Activated CD4-positive, alpha-beta memory T cell treated with anti-CD3 and anti-CD28 coated beads for 36 hours (primary cell): Measurements from ENCODE around the gene CCNG2. TPM values are rescaled to one million over a fixed set of nuclear protein-coding genes. Genes with fewer than 3 reads are reported as not detected.
"Not testable (repeated sequence)": the region's sequence is repeated elsewhere in the genome, so short reads cannot be mapped to it uniquely, and the experiment has no call there.

Experiments
- CTCF ChIA-PET: fragments of 350-600 bp; sonication (Branson Sonifier 250); formaldehyde crosslinking; loops from one replicate; lab custom pipeline; 2021; ENCODE audit warnings: antibody characterized with exemption, inconsistent platforms; lab: Charles Lee
- POLR2A ChIA-PET: fragments of 350-600 bp; sonication (Branson Sonifier 250); formaldehyde crosslinking; loops from one replicate; lab custom pipeline; 2021; ENCODE audit warnings: antibody characterized with exemption; lab: Charles Lee
- DNase-seq: peaks from one replicate; pipeline ENCODE4 v3.0.0-alpha.2; 2020
- H3K27ac Mint-ChIP-seq: one replicate; pipeline ENCODE4 v1.8.0; 2021; ENCODE audit warnings: mixed read lengths
- H3K27me3 Mint-ChIP-seq: one replicate; pipeline ENCODE4 v1.8.0; 2021; ENCODE audit warnings: mixed read lengths
- H3K36me3 Mint-ChIP-seq: one replicate; pipeline ENCODE4 v1.8.0; 2021; ENCODE audit warnings: mixed read lengths
- H3K4me1 Mint-ChIP-seq: one replicate; pipeline ENCODE4 v1.8.0; 2021; ENCODE audit warnings: low read depth, mixed read lengths
- H3K4me3 Mint-ChIP-seq: one replicate; pipeline ENCODE4 v1.8.0; 2021; ENCODE audit warnings: mild to moderate bottlenecking, mixed read lengths
- H3K9me3 Mint-ChIP-seq: one replicate; pipeline ENCODE4 v1.8.0; 2021; ENCODE audit warnings: mixed read lengths
- intact Hi-C: fragments of 100-400 bp; cut with micrococcal nuclease; formaldehyde crosslinking; loops from one replicate; pipeline ENCODE4 v1.15.1; 2023
- total RNA-seq, 2 experiments: library from RNA; stranded (reverse); gene quantifications; one replicate each; pipeline ENCODE4 v1.2.3, GENCODE V29; 2021

CCNG2 gene
- total RNA-seq, 2 experiments from 2014 or later, result 23.9 to 25.1 TPM

DNA sequence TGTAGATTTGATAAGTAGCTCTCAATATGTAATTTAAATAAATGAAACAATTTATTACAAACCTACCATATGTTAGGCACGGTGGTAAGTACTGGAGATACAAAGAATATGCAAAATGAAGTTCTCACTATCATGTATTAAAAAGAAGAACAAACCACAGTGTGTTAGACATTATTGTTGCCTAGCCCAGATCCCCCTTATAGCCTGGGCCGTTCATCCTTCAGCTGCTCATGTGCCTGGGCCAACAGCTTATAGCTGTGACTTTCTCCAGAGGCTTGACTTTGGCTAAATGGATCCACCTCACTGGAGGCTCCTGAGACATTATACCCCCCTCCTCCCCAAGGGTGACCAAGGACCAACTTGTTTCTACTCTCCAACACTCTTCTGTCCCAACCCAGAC is 29.8 kb upstream of the CCNG2 start:
- Mint-ChIP-seq H3K4me3 (no peak overlapping the region), H3K27ac (no peak overlapping the region), H3K36me3 (no peaks in the 10 kb centered on the region), H3K9me3 (no peaks in the 10 kb centered on the region), H3K27me3 (peaks cover 1% of the 10 kb centered on the region), H3K4me1 (peaks cover 2% of the 10 kb centered on the region)
- no peak for DNase-seq
- intact Hi-C loops, result no loop called here
- CTCF ChIA-PET, result interaction anchor here (1.6 to 2.3 kb wide), 2 partner anchors 31 to 76 kb away, joined by 6 to 7 read pairs; no protein-coding TSS in a partner anchor
- POLR2A ChIA-PET, result no interaction called here

DNA sequence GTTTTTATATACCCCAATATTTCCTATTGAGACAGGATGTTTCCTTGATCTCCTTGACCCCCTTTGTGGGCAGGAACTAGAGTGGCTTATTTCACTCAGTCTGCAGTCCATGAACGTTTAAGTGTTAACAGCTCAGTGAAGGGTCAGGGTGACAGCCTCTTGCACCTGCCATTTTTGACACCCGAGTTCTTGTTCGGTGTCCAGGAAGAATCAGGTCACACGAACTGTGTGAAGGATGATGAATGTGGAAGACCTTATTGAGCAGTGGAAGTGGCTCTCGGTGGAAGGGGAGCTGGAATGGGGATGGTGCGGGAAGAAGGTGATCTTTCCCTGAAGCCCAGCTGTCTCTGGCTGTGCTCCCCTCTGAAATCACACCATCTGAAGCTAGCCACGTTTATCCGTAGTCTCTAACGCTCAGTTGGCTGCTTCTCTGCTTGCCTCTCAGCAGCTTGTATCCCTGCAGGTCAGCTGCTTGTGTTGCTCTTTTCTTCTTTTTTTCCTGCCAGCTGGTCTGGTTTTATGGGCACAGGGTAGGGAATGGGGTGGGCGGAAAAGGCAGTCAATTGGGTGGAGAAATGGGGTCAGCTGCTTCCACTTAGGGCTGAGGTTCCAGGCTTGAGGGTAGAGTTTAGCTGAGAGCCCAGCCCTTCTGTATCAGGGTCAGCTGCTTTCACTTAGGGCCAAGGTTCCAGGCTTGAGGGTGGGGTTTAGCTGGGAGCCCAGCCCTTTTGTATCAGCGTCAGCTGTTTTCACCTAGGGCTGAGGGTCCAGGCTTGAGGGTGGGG is 29.0 kb upstream of the CCNG2 start:
- ChIA-PET POLR2A (interaction anchor here (0.6 kb wide), 1 partner anchor 1052 kb away, joined by 3 read pairs; no protein-coding TSS in a partner anchor), CTCF (interaction anchor here (1.6 kb wide), 1 partner anchor 32 kb away, joined by 6 read pairs; no protein-coding TSS in a partner anchor)
- H3K36me3 Mint-ChIP-seq, result no peaks in the 10 kb centered on the region
- intact Hi-C loops, result no loop called here
- no peak for DNase-seq
- H3K27ac Mint-ChIP-seq, result no peak overlapping the region
- H3K9me3 Mint-ChIP-seq, result no peaks in the 10 kb centered on the region
- peaks cover 1% of the 10 kb centered on the region for H3K27me3 Mint-ChIP-seq
- no peak overlapping the region for H3K4me3 Mint-ChIP-seq
- peaks cover 2% of the 10 kb centered on the region for H3K4me1 Mint-ChIP-seq

DNA sequence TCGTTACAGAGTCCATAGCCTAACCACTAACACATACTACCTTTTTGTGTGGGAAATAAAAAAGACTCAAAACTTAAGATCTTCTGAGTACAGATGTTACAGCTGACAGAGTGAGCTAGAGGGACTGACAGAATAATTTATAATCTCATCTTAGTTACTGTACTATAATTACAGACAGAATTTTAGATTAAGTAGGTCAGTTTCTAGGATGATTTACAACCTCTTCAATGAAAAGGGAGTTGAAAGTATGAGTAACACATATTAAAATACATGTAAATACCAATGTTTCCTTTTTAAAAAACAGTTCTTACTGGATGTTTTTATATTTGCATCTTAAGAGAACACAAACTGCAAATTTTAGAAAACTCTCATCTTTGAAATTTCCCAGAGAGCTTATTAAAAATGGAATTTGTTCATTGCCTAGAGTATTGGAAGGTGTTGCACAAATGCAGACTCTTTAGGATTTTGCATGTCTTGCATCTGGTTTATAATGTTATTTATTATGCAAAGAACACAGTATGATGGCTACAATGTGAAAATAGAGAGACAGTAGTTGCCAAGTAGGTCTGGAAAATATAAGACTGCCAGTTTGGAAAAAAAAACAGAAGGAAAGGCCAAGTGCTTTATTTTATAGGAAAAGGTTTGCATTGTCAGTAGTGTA is 24.2 kb upstream of the CCNG2 start:
- no peak for DNase-seq
- Mint-ChIP-seq H3K27me3 (peaks cover 3% of the 10 kb centered on the region), H3K9me3 (no peaks in the 10 kb centered on the region), H3K4me1 (no peaks in the 10 kb centered on the region), H3K36me3 (no peaks in the 10 kb centered on the region), H3K27ac (no peak overlapping the region), H3K4me3 (no peak overlapping the region)
- CTCF ChIA-PET, result interaction anchor here (0.9 to 1.7 kb wide), 3 partner anchors 37 to 70 kb away, joined by 4 to 7 read pairs (median 6); no protein-coding TSS in a partner anchor
- POLR2A ChIA-PET, result no interaction called here
- intact Hi-C loops, result no loop called here

DNA sequence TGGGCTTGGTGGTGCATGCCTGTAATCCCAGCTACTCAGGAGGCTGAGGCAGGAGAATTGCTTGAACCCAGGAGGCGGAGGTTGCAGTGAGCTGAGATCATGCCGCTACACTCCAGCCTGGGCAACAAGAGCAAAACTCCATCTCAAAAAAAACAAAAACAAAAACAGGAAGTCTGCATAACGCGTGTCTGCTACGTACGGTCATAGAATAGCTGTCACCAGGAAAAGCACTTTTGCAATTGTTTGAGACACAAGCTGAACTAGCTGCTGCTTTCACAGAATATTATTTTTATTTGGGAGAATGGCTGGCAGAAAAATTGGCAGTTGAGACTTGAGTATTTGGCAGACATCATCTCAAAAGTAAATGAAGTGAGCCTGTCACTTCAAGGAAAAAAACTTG is 19.6 kb upstream of the CCNG2 start:
- H3K4me1 Mint-ChIP-seq, H3K27ac Mint-ChIP-seq, H3K4me3 Mint-ChIP-seq, intact Hi-C loops, DNase-seq, H3K9me3 Mint-ChIP-seq, H3K27me3 Mint-ChIP-seq, H3K36me3 Mint-ChIP-seq, POLR2A ChIA-PET: not testable (repeated sequence)
- CTCF ChIA-PET, result interaction anchor here (1.3 kb wide), 1 partner anchor 42 kb away, joined by 6 read pairs; no protein-coding TSS in a partner anchor

DNA sequence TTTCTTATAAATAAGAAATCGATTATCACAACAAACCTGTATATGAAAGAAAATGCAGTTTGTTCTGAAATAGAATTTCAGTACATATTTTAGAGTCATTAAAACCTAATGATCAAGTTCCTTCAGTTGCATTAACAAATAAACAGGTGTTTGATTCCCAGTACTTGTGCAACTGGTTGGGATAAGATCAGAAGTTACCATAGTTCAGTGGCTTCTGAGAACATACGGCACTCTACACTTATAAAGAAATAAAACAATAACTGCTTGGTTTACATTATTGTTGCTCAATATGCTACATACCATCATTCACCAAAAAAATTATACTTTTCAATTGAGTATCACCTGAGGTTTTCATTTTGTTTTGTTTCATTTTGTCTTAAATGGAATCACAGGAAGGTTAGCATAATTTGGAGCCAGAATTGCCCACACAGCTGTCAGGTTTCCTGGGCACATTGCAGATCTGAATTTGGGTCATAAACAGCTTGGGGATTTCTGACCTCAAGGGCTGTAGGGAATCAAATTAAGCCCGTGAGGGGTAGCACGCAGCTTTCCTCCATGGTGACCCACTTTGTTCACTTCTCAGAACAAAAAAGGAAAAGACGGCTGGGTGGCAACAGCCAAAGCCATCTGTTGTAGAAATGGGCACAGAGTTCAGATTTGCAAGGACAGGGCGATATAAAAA is 14.9 kb upstream of the CCNG2 start:
- Mint-ChIP-seq H3K9me3 (no peaks in the 10 kb centered on the region), H3K4me1 (peaks cover 17% of the 10 kb centered on the region), H3K36me3 (no peaks in the 10 kb centered on the region), H3K4me3 (peak overlapping the region; percentile 40), H3K27ac (peak overlapping the region; percentile 42), H3K27me3 (no peaks in the 10 kb centered on the region)
- intact Hi-C loops, result no loop called here
- POLR2A ChIA-PET, result no interaction called here
- no peak for DNase-seq
- CTCF ChIA-PET, result interaction anchor here (0.9 kb wide), 1 partner anchor 47 kb away, joined by 4 read pairs; no protein-coding TSS in a partner anchor

DNA sequence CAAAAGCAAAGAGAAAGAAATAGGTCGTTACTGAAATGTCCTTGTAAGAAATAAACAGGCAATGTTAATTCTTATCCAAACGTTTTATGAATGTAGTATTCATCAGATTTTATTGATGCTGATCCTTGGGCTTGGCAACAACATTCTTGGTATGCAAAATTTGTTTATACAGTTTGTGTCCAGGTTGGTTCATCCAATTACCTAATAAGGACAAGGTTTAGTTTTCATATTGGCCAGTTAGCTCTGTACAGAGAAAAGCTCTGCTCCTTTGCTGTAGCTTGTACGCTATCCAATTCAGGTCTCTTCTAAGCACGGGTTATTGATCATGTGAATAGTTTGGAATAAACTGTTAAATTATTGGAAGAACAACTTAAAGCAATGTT is 14.4 kb upstream of the CCNG2 start:
- Mint-ChIP-seq H3K4me3 (peak overlapping the region; percentile 40), H3K9me3 (no peaks in the 10 kb centered on the region), H3K27ac (peak overlapping the region; percentile 42), H3K27me3 (no peaks in the 10 kb centered on the region), H3K36me3 (no peaks in the 10 kb centered on the region), H3K4me1 (peaks cover 17% of the 10 kb centered on the region)
- ChIA-PET CTCF (interaction anchor here (0.9 kb wide), 1 partner anchor 47 kb away, joined by 4 read pairs; no protein-coding TSS in a partner anchor), POLR2A (no interaction called here)
- DNase-seq, result no peak
- intact Hi-C loops, result no loop called here

DNA sequence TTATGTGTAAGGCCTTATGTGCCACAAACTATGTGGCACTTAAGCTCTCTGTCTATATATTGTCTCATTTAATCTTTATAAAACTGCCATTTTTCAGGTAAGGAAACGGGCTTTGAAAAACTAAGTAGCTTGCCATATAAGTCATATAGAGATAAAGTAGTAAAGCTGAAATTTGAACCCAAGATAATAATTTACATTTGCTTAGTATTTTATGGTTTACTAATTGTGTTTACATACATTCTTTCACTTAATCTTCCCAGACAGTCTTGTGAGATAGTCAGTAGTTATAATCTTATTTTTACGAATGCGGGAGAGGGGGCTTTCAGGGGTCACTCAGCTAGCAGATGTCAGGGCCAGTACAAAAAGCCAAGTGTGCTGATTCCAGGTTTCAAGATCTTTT is 13.9 kb upstream of the CCNG2 start:
- Mint-ChIP-seq H3K4me1 (peaks cover 17% of the 10 kb centered on the region), H3K27ac (no peak overlapping the region), H3K4me3 (no peak overlapping the region), H3K36me3 (no peaks in the 10 kb centered on the region), H3K9me3 (no peaks in the 10 kb centered on the region), H3K27me3 (no peaks in the 10 kb centered on the region)
- DNase-seq, result no peak
- intact Hi-C loops, result no loop called here
- CTCF ChIA-PET, result interaction anchor here (0.9 kb wide), 1 partner anchor 48 kb away, joined by 3 read pairs; no protein-coding TSS in a partner anchor
- POLR2A ChIA-PET, result no interaction called here

DNA sequence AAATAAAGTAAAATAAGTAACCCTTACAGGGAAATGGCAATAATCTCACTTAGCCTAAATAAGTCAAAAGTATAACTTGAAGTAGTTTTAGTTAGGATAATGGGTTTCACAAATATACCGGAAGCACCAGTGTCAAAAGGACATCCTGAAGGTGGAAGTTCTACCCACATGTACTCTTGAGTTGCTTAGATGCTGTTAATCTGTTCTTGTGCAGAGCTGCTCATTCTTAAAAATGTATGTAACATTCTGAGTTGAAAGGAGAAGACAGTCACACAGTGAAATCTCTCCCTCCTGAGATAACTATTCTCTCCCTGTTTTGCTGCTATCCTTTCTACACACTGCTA is 11.2 kb upstream of the CCNG2 start:
- H3K4me1 Mint-ChIP-seq, result peaks cover 17% of the 10 kb centered on the region
- ChIA-PET CTCF (interaction anchor here (1.4 kb wide), 1 partner anchor 50 kb away, joined by 4 read pairs; no protein-coding TSS in a partner anchor), POLR2A (no interaction called here)
- no peaks in the 10 kb centered on the region for H3K27me3 Mint-ChIP-seq
- intact Hi-C loops, result no loop called here
- H3K36me3 Mint-ChIP-seq, result no peaks in the 10 kb centered on the region
- peak overlapping the region; percentile 23 for H3K27ac Mint-ChIP-seq
- no peak for DNase-seq
- no peak overlapping the region for H3K4me3 Mint-ChIP-seq
- no peaks in the 10 kb centered on the region for H3K9me3 Mint-ChIP-seq

DNA sequence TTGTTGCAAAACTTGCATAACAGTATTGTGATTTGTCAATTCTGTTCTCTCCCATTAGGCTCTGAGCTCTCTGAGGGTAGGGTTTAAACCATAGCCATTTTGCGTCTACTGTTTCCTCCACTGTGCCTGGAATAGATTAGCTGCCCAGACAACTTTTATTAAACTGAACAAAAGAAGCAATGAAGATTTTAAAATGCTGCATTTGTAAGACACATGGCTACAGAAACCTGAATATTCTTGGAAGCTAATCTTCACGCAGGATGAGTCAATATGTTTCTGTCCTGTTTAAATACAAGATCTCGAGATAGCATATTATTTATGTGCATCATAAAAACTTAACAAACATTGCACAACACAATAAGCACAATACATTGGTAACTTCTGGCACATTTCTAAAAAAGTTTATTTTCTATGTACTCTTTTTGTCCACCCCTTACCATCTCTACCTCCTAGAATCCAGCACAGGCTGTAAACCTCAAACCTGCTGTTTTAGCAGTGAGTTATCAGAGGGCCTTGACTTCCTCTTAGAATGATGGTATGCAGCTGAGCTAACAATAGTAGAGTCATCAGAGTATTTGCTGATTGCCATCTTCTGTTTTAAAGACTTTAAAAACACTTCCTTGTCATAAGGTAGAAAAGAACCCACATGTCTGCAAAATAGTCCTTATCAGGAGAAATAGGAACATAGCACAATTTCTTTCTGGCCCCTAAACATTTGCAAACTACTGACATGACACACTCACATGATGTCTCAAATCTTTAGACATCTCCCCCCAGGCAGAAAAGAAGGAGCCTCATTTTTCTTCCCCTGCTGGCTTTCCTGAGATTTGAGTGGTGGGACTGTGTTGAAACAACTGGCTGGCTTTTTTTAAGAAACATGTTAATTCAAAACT is 10.6 kb upstream of the CCNG2 start:
- Mint-ChIP-seq H3K27me3 (no peaks in the 10 kb centered on the region), H3K36me3 (no peaks in the 10 kb centered on the region), H3K4me1 (peaks cover 17% of the 10 kb centered on the region), H3K9me3 (no peaks in the 10 kb centered on the region), H3K4me3 (no peak overlapping the region), H3K27ac (peak overlapping the region; percentile 23)
- CTCF ChIA-PET, result interaction anchor here (1.4 kb wide), 1 partner anchor 51 kb away, joined by 4 read pairs; no protein-coding TSS in a partner anchor
- intact Hi-C loops, result no loop called here
- DNase-seq, result no peak
- POLR2A ChIA-PET, result no interaction called here

DNA sequence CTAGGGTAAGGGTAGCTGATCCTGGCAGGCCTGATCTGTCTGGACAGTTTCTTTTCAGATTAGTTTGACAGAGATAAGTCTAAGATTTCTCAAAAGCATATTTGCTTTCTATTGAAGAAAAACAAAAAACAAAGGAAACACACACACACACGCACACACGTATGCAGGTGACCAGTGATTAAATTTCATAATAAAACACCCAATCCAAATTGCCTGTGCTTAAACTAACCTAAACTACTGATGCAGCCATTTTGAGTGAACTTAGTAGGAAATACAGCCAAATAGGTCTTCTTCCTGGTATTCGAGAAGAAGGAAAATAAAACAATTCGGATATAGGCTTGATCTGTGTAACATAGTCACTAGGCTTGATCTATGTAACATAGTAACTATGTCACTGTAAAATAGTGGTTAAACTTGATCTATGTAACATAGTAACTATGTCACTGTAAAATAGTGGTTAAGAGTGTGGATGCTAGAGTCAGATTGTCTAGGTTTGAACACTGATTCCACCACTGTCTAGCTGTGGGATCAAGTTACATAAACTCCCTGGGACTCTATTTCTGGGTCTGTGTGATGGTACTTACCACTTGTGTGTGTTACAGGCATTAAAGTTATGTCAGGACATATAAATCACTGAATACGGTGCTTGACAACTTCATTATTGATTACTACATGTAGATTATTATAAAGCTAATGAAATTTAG is 9.8 kb upstream of the CCNG2 start:
- no peak for DNase-seq
- H3K4me1 Mint-ChIP-seq, result peaks cover 17% of the 10 kb centered on the region
- no peaks in the 10 kb centered on the region for H3K9me3 Mint-ChIP-seq
- intact Hi-C loops, result no loop called here
- H3K4me3 Mint-ChIP-seq, result no peak overlapping the region
- H3K27ac Mint-ChIP-seq, result peak overlapping the region; percentile 23
- CTCF ChIA-PET, result interaction anchor here (1.4 to 2.1 kb wide), 1 partner anchor 52 kb away, joined by 4 to 5 read pairs; no protein-coding TSS in a partner anchor
- POLR2A ChIA-PET, result no interaction called here
- H3K36me3 Mint-ChIP-seq, result no peaks in the 10 kb centered on the region
- no peaks in the 10 kb centered on the region for H3K27me3 Mint-ChIP-seq

DNA sequence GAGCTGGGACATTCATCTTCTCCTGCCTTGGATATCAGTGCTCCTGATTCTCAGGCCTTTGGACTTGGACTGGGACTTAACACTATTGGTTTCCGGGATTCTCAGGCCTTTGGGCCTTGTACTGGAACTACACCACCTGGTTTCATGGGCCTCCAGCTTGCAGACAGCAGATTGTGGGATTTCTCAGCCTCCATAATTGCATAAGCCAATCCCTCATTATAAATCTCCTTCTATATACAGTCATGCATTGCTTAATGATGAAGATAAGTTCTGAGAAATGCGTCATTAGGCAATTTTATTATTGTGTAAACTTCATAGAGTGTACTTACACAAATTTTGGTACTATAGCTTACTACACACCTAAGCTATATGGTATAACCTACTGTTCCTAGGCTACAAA is 8.9 kb upstream of the CCNG2 start:
- ChIA-PET POLR2A (no interaction called here), CTCF (interaction anchor here (2.1 kb wide), 1 partner anchor 53 kb away, joined by 5 read pairs; no protein-coding TSS in a partner anchor)
- Mint-ChIP-seq H3K4me3 (no peak overlapping the region), H3K27ac (no peak overlapping the region), H3K27me3 (no peaks in the 10 kb centered on the region), H3K4me1 (peaks cover 17% of the 10 kb centered on the region), H3K9me3 (no peaks in the 10 kb centered on the region), H3K36me3 (no peaks in the 10 kb centered on the region)
- intact Hi-C loops, result no loop called here
- no peak for DNase-seq
